22Rv1 (cell line): ENCODE results near the gene CRIP2.

ENCODE experiments used
- H3K27ac ChIP-seq: fragments of 450-650 bp; 2 replicates; pipeline ENCODE4 v1.5.1; 2017
- ZFX ChIP-seq: fragments of 450-650 bp; IDR thresholded peaks from 2 replicates; pipeline ENCODE4 v1.6.1; 2017; ENCODE audit warnings: antibody characterized with exemption, borderline replicate concordance
- TF ChIP-seq, protein P1 (sequence below): fragments of 450-650 bp; IDR thresholded peaks from 2 replicates; pipeline ENCODE4 v1.5.1; 2017; ENCODE audit warnings: mild to moderate bottlenecking

Gene CRIP2

DNA sequence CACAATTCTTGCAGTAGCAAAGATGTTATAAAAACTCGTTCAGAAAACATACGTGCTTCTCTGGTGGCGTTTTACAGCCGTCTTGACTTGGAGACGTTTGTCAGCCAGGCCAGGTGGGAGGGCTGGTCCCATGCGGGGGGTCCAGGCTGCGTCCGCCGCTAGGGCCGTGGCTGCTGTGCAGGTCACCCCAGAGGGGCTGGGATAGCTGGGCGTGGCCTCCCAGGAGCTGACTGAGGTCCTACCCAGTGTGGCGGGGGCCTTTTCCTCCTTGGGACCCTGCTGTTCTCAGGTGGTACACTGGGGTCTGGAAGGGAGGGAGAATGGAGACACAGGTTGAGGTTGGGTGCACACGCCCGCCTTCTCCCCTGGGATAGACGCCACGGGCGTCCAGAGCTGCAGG lies 29.8 kb upstream of the CRIP2 start:
- TF ChIP-seq, protein P1, sequence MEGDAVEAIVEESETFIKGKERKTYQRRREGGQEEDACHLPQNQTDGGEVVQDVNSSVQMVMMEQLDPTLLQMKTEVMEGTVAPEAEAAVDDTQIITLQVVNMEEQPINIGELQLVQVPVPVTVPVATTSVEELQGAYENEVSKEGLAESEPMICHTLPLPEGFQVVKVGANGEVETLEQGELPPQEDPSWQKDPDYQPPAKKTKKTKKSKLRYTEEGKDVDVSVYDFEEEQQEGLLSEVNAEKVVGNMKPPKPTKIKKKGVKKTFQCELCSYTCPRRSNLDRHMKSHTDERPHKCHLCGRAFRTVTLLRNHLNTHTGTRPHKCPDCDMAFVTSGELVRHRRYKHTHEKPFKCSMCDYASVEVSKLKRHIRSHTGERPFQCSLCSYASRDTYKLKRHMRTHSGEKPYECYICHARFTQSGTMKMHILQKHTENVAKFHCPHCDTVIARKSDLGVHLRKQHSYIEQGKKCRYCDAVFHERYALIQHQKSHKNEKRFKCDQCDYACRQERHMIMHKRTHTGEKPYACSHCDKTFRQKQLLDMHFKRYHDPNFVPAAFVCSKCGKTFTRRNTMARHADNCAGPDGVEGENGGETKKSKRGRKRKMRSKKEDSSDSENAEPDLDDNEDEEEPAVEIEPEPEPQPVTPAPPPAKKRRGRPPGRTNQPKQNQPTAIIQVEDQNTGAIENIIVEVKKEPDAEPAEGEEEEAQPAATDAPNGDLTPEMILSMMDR = no peak
- TF ChIP-seq ZFX = no peak
- H3K27ac ChIP-seq = no peak overlapping the region

DNA sequence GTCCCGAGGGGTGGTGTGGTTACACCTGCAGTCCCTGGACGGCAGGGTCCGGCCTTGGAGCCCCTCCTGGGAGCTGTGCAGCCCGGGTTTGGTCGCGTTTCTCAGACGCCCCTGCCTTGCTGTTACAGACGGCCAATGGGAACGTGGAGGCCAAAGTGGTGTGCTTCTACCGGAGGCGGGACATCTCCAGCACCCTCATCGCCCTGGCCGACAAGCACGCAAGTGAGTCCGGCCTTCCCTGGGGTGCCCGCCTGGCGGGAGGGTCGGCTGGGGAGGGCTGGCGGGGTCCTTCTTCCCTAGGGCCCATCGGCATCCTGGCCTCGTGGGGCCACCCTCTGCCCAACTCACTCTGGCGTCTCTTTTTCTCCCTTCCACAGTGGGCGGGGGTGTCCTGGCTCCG lies 29.3 kb upstream of the CRIP2 start:
- H3K27ac ChIP-seq = no peak overlapping the region
- TF ChIP-seq, protein P1 = no peak
- no peak for TF ChIP-seq ZFX

DNA sequence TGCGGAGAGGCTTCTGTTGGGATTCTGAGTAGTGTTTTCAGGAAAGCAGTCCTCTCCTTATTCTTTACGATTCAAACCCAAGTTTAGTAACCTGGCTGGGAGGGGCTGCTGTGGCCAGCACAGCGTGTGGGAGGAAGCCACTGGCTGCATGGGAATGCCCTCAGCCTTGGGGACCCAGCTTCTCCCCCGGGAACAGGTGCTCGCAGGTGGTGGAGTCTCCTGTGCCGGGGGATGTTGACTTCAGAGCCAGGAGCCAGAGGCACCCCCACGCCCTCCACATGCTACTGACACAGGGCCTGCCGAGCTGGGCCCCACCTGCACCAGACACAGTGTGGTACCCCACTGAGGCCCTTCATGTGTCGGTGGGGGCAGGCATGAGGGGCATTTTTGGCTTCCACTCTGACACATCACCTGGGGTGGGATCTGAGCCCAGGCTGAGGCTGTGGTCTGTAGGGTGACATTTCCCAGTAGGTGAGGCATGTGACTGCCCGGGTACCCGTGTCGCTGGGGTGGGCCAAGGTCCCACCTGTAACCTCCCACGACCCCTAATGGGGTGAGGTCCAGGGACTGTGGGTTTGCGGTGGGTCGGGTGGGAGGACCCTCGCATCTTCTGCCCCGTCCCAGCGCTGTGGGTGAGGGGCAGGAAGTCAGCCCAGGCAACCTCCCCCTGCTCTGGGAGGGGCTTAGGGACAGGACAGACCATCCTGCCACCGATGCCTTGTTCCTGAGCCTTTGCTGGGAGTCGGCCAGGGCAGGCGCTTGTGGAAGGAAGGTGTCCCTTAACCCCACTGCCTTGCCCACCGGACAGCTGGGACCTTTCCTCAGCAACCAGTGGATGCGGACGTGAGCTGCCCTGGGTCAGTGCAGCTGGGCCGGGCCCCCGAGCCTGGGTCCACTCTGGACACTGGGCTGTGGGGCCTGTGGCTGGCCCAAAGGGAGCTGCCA lies 28.4 kb upstream of the CRIP2 start:
- no peak overlapping the region for H3K27ac ChIP-seq
- no peak for TF ChIP-seq ZFX
- TF ChIP-seq, protein P1 = no peak

DNA sequence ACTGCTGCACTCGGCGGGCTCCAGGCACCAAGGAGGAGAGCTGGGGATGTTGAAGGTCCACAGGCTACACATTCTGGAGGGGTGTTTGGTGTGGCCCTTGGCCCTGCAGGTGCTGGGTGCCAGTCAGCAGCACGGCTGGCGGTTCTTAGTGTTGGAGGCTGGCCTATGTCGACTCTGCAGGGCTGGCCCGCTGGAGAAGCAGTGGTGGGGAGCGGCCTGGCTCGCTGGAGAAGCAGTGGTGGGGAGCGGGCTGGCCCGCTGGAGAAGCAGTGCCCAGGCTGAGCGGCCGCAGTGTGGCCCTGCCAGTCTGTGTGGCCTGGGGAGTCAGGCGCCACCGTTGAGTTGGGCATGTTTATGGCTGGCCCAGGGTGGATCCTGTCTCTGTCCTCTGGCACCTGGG lies 27.6 kb upstream of the CRIP2 start:
- no peak for TF ChIP-seq ZFX
- TF ChIP-seq, protein P1 = no peak
- H3K27ac ChIP-seq = no peak overlapping the region

DNA sequence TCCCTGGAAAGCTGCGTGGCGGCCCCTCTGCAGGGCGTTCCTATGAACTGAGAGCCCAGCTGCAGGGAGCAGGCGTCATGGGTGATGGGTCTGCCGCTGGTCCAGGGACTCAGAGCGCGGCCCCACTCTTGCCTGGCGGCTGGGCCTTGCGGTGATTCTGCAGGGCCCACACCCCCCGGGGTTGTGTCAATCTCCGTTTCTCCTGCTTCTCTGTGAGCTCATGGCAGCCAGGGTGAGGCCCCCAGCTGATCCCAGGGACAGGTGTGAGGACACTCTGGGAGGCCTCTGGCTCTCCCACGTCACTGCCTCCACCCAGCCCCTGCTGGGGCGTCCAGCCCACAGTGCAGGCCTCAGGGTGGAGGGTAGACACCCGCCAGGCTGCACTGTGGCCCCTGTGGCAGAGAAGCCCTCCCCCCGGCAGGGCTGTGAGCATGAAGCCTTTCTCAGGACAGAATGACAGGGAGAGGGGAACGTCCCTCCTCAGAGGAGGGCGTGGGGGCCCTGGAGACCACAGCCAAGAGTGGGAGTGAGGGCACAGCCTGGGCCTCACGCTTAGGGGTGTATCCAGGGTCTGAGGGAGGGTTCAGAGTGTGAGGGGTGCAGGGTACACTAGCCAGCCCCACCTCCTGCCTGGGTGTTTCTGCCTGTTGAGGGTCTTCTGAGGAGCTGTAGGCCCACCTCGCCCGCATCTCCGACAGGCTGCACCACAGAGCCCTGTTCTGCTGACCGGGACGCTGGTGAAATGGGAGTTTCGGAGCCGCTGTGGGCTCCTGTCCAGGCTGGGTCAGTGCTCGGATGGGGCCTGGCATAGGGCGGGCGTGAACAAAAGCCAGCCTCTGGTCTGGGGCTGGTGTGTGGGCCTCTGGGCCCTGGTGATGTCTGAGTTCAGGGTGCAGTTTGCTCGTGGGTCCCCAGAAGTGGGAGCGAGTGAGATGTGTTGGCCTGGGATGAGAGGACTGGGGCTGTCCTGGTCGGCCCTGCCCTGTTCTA lies 26.7 kb upstream of the CRIP2 start:
- no peak for TF ChIP-seq ZFX
- TF ChIP-seq, protein P1 = no peak
- no peak overlapping the region for H3K27ac ChIP-seq

DNA sequence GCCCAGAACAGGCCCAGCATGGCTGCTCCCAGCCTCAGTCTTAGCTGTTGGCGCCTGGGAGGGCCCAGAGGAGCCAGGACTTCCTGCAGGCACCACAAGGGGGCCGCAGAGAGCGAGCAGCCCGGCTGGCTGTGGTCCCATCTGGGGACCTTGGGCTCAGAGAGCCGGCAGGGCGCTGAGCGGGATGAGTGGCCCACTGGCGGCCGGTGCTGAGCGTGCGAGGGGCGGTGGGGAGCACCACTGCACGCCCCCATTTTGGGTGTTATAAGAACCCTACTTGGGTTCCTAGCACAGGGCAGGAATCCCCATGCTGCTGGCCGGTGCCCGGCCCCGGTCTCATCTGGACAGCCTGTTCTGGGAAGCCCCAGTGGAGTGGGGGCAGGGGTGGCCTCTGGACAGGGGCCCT lies 25.9 kb upstream of the CRIP2 start:
- no peak overlapping the region for H3K27ac ChIP-seq
- TF ChIP-seq, protein P1 = peak; percentile 95
- TF ChIP-seq ZFX = no peak
